ENCODE results near the gene PNLDC1.

The PNLDC1 gene

DNA sequence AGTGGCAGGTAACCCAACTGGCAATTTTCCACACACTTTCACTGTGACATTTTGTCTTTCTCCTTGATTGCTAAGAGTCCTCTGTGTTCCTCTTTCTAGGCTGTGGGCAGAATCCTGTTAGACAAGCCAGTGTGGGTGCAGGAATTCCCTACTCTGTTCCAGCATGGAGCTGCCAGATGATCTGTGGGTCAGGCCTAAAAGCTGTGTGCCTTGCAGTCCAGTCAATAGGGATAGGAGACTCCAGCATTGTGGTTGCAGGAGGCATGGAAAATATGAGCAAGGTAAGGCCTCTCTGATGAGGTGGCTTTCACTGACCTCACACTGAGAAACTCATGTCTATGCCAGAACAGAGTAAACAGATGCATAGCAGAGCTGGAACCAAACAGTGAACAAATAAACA is 33.2 kb upstream of the PNLDC1 start:
- TF ChIP-seq, protein P1, sequence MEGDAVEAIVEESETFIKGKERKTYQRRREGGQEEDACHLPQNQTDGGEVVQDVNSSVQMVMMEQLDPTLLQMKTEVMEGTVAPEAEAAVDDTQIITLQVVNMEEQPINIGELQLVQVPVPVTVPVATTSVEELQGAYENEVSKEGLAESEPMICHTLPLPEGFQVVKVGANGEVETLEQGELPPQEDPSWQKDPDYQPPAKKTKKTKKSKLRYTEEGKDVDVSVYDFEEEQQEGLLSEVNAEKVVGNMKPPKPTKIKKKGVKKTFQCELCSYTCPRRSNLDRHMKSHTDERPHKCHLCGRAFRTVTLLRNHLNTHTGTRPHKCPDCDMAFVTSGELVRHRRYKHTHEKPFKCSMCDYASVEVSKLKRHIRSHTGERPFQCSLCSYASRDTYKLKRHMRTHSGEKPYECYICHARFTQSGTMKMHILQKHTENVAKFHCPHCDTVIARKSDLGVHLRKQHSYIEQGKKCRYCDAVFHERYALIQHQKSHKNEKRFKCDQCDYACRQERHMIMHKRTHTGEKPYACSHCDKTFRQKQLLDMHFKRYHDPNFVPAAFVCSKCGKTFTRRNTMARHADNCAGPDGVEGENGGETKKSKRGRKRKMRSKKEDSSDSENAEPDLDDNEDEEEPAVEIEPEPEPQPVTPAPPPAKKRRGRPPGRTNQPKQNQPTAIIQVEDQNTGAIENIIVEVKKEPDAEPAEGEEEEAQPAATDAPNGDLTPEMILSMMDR (IDR thresholded peaks at IDR 0.05; ENCODE audit: insufficient read depth, missing control alignments): no peak

DNA sequence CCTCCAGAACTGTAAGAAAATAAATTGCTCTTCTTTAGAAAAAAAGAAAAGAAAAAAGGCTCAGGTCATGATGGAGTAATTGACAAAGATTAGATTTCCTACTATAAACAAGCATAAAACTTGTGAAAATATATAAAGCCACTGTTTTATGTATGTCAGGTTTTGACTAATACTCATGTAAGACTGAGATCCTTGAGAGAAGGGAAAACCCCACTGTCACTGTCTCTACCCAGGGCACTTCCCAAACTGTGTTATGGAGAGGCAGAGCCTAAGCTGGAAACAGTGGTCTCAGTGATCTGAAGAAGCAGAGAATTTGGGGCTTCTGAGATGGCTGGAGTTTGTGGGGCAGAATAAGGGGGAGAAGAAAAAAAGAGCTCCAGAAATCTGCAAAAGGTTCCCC is 30.6 kb upstream of the PNLDC1 start:
- TF ChIP-seq, protein P1 (IDR thresholded peaks at IDR 0.05; ENCODE audit: insufficient read depth, missing control alignments): no peak
- DNase-seq (ENCODE audit: insufficient read length, low spot score) (no peak), FAIRE-seq (no peak)

More for the DNA sequence above, 33.2 kb upstream of the PNLDC1 start:
- DNase-seq (ENCODE audit: insufficient read length, low spot score): no peak
- FAIRE-seq: no peak

DNA sequence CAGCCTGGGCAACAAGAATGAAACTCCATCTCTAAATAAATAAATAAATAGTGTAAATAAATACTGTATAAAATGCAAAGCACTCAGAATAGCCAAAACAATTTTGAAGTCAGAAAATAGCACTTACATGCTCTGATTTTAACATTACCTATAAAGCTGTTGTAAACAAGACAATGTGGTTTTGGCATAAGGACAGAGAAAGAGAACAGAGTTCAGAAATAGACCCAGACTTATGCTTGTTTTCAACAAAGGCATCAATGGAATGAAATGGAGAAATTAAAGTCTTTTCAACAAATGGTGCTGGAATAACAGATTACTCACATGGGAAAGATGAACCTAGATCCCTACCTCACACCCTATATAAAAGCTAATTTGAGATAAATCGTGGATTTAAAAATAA is 27.9 kb upstream of the PNLDC1 start:
- no peak for DNase-seq (ENCODE audit: insufficient read length, low spot score)
- TF ChIP-seq, protein P1 (IDR thresholded peaks at IDR 0.05; ENCODE audit: insufficient read depth, missing control alignments): no peak
- no peak for FAIRE-seq

DNA sequence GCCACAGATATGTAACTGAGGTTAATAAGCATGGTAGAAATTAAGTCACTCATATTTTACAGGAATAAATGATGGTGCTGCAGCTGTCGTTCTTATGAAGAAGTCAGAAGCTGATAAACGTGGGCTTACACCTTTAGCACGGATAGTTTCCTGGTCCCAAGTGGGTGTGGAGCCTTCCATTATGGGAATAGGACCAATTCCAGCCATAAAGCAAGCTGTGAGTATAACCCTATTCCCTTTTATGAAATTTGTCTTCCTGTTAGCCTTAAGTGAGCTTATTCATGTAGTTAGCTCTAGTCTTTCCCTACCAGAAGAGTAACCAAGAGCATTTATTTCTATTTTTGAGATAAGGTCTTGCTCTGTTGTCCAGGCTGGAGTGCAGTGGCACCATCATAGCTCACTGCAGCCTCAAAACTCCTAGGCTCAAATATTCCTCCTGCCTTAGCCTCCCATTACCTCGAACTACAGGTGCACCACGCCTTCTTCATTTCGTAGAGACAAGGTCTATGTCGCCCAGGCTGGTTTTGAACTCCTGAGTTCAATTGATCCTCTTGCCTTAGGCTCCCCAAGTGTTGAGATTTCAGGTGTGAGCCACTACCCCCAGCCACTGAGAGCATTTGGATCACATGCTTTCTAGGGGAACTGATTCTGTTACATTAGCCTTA is 22.7 kb upstream of the PNLDC1 start:
- DNase-seq (ENCODE audit: insufficient read length, low spot score): no peak
- TF ChIP-seq, protein P1 (IDR thresholded peaks at IDR 0.05; ENCODE audit: insufficient read depth, missing control alignments): no peak
- FAIRE-seq: no peak

DNA sequence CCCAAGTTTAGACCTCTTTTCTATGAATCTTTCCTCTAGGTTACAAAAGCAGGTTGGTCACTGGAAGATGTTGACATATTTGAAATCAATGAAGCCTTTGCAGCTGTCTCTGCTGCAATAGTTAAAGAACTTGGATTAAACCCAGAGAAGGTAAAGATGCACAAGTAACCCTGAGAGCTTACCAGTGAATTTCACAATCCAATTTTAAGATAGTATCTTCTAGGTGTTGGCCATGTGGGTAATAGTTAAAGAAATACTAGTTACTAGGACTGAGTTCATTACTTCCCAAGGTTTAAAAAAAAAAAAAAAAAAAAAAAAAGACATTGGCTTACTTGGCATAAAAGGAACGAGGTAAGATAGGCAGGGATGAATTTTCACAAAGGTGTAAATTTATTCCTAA is 21.9 kb upstream of the PNLDC1 start:
- TF ChIP-seq, protein P1 (IDR thresholded peaks at IDR 0.05; ENCODE audit: insufficient read depth, missing control alignments): no peak
- FAIRE-seq (no peak), DNase-seq (ENCODE audit: insufficient read length, low spot score) (no peak)

DNA sequence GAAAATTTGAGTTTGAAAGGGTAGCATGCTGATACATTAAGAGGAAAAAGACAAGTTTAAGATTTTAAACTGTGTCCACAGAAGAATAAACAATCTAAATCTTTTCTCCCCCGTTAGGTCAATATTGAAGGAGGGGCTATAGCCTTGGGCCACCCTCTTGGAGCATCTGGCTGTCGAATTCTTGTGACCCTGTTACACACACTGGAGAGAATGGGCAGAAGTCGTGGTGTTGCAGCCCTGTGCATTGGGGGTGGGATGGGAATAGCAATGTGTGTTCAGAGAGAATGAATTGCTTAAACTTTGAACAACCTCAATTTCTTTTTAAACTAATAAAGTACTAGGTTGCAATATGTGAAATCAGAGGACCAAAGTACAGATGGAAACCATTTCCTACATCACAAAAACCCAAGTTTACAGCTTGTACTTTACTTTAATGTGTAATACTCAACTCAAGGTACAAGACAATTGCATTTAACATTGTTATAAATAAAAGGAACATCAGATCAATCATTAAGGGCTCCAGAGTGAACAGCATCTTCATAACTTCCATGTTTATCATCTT is 21.5 kb upstream of the PNLDC1 start:
- TF ChIP-seq, protein P1 (IDR thresholded peaks at IDR 0.05; ENCODE audit: insufficient read depth, missing control alignments): no peak
- DNase-seq (ENCODE audit: insufficient read length, low spot score) (no peak), FAIRE-seq (no peak)

DNA sequence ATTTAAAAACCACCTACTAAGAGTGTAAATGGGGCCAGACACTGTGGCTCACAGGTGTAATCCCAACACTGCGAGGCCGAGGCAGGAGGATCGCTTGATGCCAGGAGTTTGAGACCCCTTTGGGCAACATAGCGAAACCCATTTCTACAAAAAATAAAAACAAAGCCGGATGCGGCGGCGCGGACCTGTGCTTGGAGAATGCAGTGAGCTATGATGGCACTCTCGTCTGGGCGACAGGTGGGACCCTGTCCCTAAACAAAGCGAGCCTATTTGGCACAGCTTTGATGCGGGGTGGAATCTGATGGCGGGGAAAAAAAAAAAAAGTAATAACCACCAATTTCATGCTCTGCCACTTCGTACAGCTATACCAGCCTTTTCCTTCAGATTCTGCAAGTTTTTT is 11.8 kb upstream of the PNLDC1 start:
- TF ChIP-seq, protein P1 (IDR thresholded peaks at IDR 0.05; ENCODE audit: insufficient read depth, missing control alignments): no peak
- FAIRE-seq (no peak), DNase-seq (ENCODE audit: insufficient read length, low spot score) (no peak)

All from D721Med (cell line).